ENCODE measurements around the gene GLT8D1.

DNA sequence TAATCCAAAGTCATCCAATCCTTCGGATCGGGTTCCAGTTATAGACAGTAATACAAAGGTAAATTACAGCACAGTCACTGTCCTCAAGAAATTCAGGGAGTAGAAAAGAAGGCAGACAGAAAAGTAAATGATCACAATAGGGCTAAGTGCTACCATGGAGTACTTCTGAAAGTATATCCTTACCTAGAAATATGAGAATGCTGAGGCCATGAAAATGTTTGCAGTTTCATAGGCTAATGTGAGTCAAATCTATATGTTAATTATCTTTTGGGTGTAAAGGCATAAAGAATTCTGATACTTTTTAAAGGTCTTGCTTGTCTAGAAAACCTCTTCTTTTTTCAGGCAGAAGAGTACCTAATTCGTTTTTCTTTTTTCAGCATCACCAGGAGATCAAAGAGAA lies 49.7 kb downstream of the GLT8D1 start:
- TF ChIP-seq, protein P1, sequence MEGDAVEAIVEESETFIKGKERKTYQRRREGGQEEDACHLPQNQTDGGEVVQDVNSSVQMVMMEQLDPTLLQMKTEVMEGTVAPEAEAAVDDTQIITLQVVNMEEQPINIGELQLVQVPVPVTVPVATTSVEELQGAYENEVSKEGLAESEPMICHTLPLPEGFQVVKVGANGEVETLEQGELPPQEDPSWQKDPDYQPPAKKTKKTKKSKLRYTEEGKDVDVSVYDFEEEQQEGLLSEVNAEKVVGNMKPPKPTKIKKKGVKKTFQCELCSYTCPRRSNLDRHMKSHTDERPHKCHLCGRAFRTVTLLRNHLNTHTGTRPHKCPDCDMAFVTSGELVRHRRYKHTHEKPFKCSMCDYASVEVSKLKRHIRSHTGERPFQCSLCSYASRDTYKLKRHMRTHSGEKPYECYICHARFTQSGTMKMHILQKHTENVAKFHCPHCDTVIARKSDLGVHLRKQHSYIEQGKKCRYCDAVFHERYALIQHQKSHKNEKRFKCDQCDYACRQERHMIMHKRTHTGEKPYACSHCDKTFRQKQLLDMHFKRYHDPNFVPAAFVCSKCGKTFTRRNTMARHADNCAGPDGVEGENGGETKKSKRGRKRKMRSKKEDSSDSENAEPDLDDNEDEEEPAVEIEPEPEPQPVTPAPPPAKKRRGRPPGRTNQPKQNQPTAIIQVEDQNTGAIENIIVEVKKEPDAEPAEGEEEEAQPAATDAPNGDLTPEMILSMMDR (IDR thresholded peaks at IDR 0.05; ENCODE audit: insufficient read depth, low read length, poor library complexity, severe bottlenecking), result no peak
- no peak for TF ChIP-seq EZH2phosphoT487 (conservative IDR thresholded peaks at IDR 0.05; ENCODE audit: low read length)

All from SU-DHL-6 (cell line).